Mucosa of rectum (tissue), 2 donors: Measurements from ENCODE around the gene HOPX.

Source experiments
- H3K27ac ChIP-seq, 2 donors: one replicate each; pipeline ENCODE4 v1.7.0; 2013; ENCODE audit warnings: inconsistent platforms in 2 of 2, low read depth in 2 of 2, low read length in 2 of 2
- H3K27me3 ChIP-seq, 2 donors: one replicate each; pipeline ENCODE4 v1.7.0; 2013; ENCODE audit warnings: low read length in 2 of 2; ENCODE audit not compliant: control insufficient read depth in 2 of 2, insufficient read depth in 2 of 2
- H3K36me3 ChIP-seq, 2 donors: one replicate each; pipeline ENCODE4 v1.7.0; 2013; ENCODE audit warnings: low read length in 2 of 2; ENCODE audit not compliant: control insufficient read depth in 2 of 2, insufficient read depth in 2 of 2
- H3K4me1 ChIP-seq, 2 donors: one replicate each; pipeline ENCODE4 v1.7.0; 2013; ENCODE audit warnings: low read length in 2 of 2, mild to moderate bottlenecking in 1 of 2; ENCODE audit not compliant: control insufficient read depth in 2 of 2, insufficient read depth in 2 of 2
- H3K4me3 ChIP-seq, 2 donors: one replicate each; pipeline ENCODE4 v1.7.0; 2013; ENCODE audit warnings: low read length in 2 of 2
- H3K9ac ChIP-seq, 2 donors: one replicate each; pipeline ENCODE4 v1.7.0; 2013; ENCODE audit warnings: low read length in 2 of 2, low read depth in 1 of 2, mild to moderate bottlenecking in 1 of 2
- H3K9me3 ChIP-seq, 2 donors: one replicate each; pipeline ENCODE4 v1.7.0; 2013; ENCODE audit warnings: low read length in 2 of 2; ENCODE audit not compliant: control insufficient read depth in 2 of 2
- donor health status: healthy.
- donor health status: Normal muscosa, but diverticular disease.

HOPX gene

DNA sequence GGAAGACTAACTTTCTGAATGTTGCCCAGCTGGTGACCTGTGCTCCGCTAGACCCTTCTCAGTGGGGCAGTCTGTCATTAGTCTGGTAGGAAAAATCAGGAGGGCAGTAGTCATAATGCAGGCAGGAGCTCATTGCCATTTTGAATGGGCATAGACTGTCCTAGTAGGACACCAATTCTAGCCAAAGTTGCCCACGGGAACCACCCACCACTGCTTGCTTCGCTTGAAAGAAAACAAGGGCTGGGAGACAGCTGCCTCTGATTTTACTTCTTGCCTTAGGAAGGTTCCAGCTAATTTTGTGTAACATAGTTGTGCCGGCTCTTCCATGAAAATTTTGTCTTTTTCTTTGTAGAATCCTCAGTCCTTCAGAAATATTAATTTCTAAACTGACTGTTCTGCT is 23.3 kb downstream of the HOPX start:
- Histone ChIP-seq H3K9me3 (no peaks in the 10 kb centered on the region), H3K36me3 (no peaks in the 10 kb centered on the region), H3K4me1 (peaks cover 13 to 17% of the 10 kb centered on the region in 2 donors), H3K4me3 (no peak overlapping the region), H3K9ac (no peak overlapping the region), H3K27ac (no peak overlapping the region), H3K27me3 (peaks cover 32 to 43% of the 10 kb centered on the region in 2 donors)

DNA sequence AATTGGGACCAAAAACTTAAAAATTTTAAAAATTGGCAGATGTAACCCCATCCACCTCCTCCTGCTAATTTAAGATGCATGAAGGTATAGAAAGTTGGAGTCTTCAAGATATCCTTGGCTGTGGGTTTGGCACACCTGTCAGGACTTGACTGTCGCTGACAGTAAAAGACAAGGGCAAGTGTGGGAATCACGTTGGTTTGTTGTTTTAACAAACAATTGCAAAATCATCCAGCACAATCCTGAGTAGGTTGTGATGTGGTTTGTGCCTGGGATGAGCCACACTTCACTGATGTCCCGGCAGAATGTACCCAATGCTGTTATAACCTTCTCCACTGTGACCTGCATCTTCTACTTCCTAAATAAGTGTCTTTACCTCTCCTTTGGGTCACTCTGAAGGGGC is 24.0 kb downstream of the HOPX start:
- peaks cover 13 to 17% of the 10 kb centered on the region in 2 donors for H3K4me1 ChIP-seq
- no peak overlapping the region for H3K27ac ChIP-seq
- H3K27me3 ChIP-seq: peaks cover 32 to 43% of the 10 kb centered on the region in 2 donors
- H3K36me3 ChIP-seq: no peaks in the 10 kb centered on the region
- H3K9me3 ChIP-seq: no peaks in the 10 kb centered on the region
- no peak overlapping the region for H3K9ac ChIP-seq
- H3K4me3 ChIP-seq: no peak overlapping the region

DNA sequence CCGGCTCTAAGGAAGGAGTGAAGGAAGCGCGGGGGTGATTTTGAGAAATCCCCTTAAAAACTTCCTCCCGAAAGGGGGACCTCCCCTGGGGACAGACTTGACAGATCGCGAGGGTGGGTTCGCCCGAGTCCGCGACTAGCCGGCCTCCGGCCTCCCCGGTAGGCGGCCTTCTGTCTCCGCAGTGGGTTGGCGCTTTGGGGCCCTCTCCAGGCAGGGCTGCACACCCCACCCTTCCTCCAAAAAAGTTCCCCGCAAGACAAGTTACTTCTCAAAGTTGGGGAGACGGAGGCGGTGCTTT is 24.8 kb downstream of the HOPX start:
- Histone ChIP-seq H3K9ac (peak overlapping the region in 1 of 2 donors; percentile 20), H3K27ac (peak overlapping the region in 1 of 2 donors; percentile 56), H3K4me3 (peak overlapping the region; percentile 57 to 68), H3K4me1 (peaks cover 13 to 17% of the 10 kb centered on the region in 2 donors), H3K36me3 (no peaks in the 10 kb centered on the region), H3K9me3 (no peaks in the 10 kb centered on the region), H3K27me3 (peaks cover 32 to 43% of the 10 kb centered on the region in 2 donors)

DNA sequence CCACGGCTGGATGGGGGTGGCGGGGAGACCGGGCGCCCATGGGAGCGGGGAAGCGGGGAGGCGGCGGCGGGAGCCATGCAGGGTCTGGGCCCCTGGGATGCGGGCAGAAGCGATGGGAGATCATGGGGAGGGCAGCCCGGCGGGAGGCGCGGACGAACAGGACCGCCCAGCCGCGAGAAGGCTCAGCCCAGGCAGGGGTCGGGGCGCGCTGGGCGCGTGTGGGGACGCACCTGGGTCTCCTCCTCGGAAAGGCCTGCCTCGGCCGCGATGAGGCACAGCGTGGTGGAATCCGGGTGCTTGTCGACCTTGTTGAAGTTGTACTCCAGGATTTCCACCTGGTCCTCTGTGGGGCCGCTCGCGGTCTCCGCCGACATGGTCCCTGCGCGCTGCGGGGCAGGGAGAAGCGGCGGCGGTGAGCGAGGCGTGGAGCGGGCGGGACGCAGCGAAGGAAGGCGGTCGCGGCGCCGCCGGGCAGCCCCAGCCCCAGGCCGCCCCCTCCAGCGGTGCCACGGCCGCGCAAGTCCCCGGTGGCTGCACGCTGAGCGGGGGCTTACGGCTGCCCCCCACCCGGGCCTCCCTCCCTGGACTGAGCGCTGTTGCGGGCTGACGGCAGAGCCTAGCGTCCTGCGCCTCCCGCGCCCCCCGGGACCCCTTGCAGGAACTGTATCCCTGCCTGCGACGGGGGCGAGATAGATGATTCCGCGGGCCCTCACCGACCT is 25.3 kb downstream of the HOPX start:
- peaks cover 13 to 17% of the 10 kb centered on the region in 2 donors for H3K4me1 ChIP-seq
- H3K27ac ChIP-seq: peak overlapping the region in 1 of 2 donors; percentile 56
- H3K27me3 ChIP-seq: peaks cover 32 to 43% of the 10 kb centered on the region in 2 donors
- H3K9ac ChIP-seq: peak overlapping the region; percentile 20 to 48
- H3K9me3 ChIP-seq: no peaks in the 10 kb centered on the region
- peak overlapping the region; percentile 57 to 68 for H3K4me3 ChIP-seq
- no peaks in the 10 kb centered on the region for H3K36me3 ChIP-seq

DNA sequence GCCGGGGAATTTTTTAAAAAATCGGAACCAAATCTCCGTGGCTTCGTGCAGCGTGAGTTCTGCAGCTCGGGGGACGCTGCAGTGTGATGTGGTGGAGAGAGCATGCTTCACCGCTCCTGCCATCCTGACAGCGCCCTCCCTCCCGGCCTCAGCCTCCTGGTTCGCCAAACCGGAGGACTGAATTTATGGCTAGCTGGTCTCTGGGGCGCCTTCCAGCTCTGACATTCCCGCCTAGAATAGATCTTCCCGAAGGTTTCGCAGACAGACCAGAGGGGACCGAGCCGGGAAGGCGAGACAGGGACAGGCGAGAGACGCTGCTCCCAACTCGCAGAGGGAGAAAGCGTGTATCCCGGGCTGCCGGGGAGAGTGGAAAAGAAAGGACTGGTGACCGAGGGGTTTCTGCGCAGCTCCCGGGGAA is 25.9 kb downstream of the HOPX start:
- Histone ChIP-seq H3K27ac (peak overlapping the region in 1 of 2 donors; percentile 56), H3K4me1 (peaks cover 13 to 17% of the 10 kb centered on the region in 2 donors)

DNA sequence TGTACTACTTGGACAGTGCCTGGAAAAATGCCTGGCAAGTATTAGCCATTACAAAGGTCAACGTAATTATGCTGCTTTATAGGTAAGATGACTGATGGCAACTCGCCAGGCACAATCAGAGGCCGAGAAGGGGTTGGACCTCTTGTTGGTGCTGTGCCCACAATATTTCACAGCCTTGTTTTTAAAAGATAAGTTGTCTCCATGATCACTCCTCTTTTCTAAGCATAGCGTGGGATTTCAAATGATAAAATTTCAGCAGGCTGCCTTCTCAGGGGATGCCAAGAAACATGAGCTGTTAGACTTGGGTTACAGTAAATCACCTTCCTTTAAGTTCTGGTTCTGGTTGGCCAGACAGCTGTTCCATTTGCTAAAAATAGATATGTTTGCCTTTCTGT is 26.9 kb downstream of the HOPX start:
- no peak overlapping the region for H3K27ac ChIP-seq
- H3K9me3 ChIP-seq: no peaks in the 10 kb centered on the region
- peaks cover 13 to 17% of the 10 kb centered on the region in 2 donors for H3K4me1 ChIP-seq
- H3K4me3 ChIP-seq: peak overlapping the region in 1 of 2 donors; percentile 16
- H3K9ac ChIP-seq: no peak overlapping the region
- no peaks in the 10 kb centered on the region for H3K36me3 ChIP-seq
- peaks cover 32 to 41% of the 10 kb centered on the region in 2 donors for H3K27me3 ChIP-seq

More for the DNA sequence above, 25.9 kb downstream of the HOPX start:
- peak overlapping the region in 1 of 2 donors; percentile 20 for H3K9ac ChIP-seq
- peaks cover 32 to 43% of the 10 kb centered on the region in 2 donors for H3K27me3 ChIP-seq
- H3K36me3 ChIP-seq: no peaks in the 10 kb centered on the region
- peak overlapping the region; percentile 57 to 68 for H3K4me3 ChIP-seq
- no peaks in the 10 kb centered on the region for H3K9me3 ChIP-seq

DNA sequence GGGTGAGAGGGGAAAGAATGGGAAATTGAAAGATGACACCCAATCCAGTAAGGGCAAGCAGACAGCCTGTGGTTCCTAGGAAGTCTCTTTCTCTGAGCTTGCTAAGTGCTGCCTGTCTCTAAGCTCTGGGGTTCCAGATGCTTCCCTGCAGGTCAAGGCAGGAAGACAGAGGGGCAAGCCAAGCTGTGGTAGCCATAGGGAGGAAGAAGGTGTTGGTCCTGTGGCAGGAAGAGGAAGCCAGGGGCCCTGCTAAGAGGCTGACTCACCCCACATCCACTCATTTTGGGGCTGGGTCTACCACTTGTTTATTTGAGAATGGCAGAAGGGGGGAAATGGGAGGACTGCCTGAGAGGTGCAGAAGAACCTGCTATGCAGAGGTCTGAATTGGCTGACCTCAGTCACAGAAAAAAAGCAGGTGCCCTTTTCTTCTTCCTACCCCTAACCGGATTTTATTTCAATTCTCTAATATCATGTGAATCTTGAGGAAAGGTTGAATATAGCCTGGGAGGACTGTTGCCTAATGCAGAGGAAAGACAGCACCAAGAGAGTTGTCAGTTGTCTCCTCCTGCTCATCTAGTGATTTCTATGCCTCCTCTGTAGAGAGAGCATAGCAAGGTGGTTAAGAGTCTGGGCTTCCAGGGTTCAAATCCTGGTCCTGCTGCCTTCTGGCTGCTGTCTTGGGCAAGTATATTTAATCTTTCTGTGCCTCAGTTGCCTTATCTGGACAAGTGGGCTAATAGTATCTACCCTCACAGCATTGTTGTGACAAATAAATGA is 27.4 kb downstream of the HOPX start:
- no peaks in the 10 kb centered on the region for H3K9me3 ChIP-seq
- no peak overlapping the region for H3K27ac ChIP-seq
- H3K27me3 ChIP-seq: peaks cover 30 to 38% of the 10 kb centered on the region in 2 donors
- H3K9ac ChIP-seq: no peak overlapping the region
- peaks cover 13 to 17% of the 10 kb centered on the region in 2 donors for H3K4me1 ChIP-seq
- peak overlapping the region in 1 of 2 donors; percentile 16 for H3K4me3 ChIP-seq
- H3K36me3 ChIP-seq: no peaks in the 10 kb centered on the region

DNA sequence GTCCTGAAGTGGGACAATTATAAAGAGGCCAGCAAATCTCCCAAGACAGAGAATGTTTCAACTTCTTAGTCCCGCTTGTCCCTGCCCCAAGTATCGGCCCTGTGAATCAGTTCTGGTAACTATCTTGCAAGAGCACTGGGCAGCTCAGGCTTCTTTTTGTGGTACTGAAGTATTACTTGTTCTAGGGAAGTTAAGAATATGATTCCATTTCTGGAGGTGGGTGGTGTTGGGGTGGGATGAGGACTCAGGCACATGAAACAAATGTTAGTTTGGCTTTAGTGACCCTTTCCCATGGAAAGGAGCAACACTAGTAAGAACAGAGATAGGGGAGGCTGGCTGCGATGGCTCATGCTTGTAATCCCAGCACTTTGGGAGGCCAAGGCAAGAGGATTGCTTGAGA is 28.9 kb downstream of the HOPX start:
- no peaks in the 10 kb centered on the region for H3K36me3 ChIP-seq
- no peak overlapping the region for H3K27ac ChIP-seq
- H3K4me1 ChIP-seq: peaks cover 13 to 17% of the 10 kb centered on the region in 2 donors
- H3K27me3 ChIP-seq: peaks cover 22 to 25% of the 10 kb centered on the region in 2 donors
- H3K4me3 ChIP-seq: no peak overlapping the region
- no peak overlapping the region for H3K9ac ChIP-seq
- H3K9me3 ChIP-seq: no peaks in the 10 kb centered on the region

DNA sequence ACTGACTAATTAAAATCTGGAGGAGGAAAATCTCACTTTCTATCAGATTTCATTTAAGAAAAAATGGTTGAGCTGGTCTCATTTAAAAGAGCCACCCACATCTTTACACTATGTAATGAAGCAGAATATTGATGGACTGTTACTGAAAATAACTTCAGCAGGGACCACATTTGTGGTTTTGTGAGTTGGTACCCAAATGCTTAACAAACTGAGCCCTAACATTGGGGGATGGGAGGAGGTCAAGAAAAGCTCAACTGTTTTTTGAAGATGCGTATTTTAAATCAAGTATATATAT is 30.1 kb downstream of the HOPX start:
- Histone ChIP-seq H3K27ac (no peak overlapping the region), H3K4me3 (no peak overlapping the region), H3K36me3 (no peaks in the 10 kb centered on the region), H3K9ac (no peak overlapping the region), H3K4me1 (peaks cover 9 to 14% of the 10 kb centered on the region in 2 donors), H3K9me3 (peaks cover 0 to 4% of the 10 kb centered on the region in 2 donors), H3K27me3 (peaks cover 14 to 15% of the 10 kb centered on the region in 2 donors)

DNA sequence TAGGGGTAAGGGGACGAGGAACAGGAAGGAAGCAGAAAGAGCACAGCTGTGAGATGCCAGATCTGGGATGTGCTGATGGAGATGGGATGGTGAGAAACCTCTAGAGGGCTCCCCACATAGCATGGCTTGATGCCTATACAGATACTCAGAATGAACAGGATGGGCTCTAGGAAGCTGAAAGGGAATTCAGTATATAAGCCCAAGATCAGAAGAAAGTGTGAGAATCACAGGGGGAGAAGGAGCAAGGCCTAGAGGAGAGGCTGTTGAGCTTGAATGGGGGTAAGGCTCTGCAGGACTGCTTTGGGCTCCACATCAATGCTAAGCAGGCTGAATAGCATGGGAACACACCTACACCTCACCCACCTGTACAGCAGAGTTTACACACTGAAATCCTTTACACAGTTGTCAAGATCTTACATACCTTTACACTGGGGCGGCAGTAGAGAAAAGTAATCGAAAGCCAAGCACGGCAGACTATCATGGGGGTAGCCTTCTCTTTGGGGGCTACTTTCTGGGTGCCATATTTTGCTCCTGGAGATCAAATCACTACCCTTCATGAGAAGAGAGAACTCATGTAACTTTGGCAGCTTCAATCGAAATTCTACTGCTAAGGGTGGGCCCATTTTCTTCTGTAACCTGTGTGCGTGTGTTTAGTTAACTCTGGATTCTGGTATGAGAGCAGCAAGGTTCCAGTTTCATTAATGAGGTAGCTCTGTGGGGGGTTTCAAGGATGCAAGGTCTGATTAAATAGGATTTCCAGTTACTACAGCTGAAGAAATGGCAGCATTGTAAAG is 30.6 kb downstream of the HOPX start:
- peaks cover 0 to 4% of the 10 kb centered on the region in 2 donors for H3K9me3 ChIP-seq
- no peak overlapping the region for H3K27ac ChIP-seq
- peaks cover 7 to 8% of the 10 kb centered on the region in 2 donors for H3K4me1 ChIP-seq
- H3K9ac ChIP-seq: no peak overlapping the region
- H3K27me3 ChIP-seq: peaks cover 10 to 15% of the 10 kb centered on the region in 2 donors
- H3K4me3 ChIP-seq: no peak overlapping the region
- H3K36me3 ChIP-seq: no peaks in the 10 kb centered on the region
